Activated CD8-positive, alpha-beta T cell treated with anti-CD3 and anti-CD28 coated beads for 36 hours (primary cell): ENCODE results near the gene EIF4E1B. TPM values are rescaled to one million over a fixed set of nuclear protein-coding genes. Genes with fewer than 3 reads are reported as not detected.

ENCODE experiments used
- ATAC-seq: fragments of 200-7000 bp; cut with Tn5 transposase; one replicate; pipeline ENCODE4 v1.10.0; 2021; ENCODE audit warnings: mild to moderate bottlenecking, moderate library complexity
- CTCF ChIA-PET: fragments of 350-600 bp; sonication (Branson Sonifier 250); formaldehyde crosslinking; loops from one replicate; lab custom pipeline; 2021; ENCODE audit warnings: antibody characterized with exemption; lab: Charles Lee
- POLR2A ChIA-PET: fragments of 350-600 bp; sonication (Branson Sonifier 250); formaldehyde crosslinking; loops from one replicate; lab custom pipeline; 2021; ENCODE audit warnings: antibody characterized with exemption; lab: Charles Lee
- DNase-seq: peaks from one replicate; pipeline ENCODE4 v3.0.0-alpha.2; 2020
- H3K27ac Mint-ChIP-seq: one replicate; pipeline ENCODE4 v1.8.0; 2021; ENCODE audit warnings: mild to moderate bottlenecking, mixed read lengths
- H3K27me3 Mint-ChIP-seq: one replicate; pipeline ENCODE4 v1.8.0; 2021; ENCODE audit warnings: mixed read lengths
- H3K36me3 Mint-ChIP-seq: one replicate; pipeline ENCODE4 v1.8.0; 2021; ENCODE audit warnings: low read depth, mixed read lengths
- H3K4me1 Mint-ChIP-seq: one replicate; pipeline ENCODE4 v1.8.0; 2021; ENCODE audit warnings: low read depth, mixed read lengths
- H3K4me3 Mint-ChIP-seq: one replicate; pipeline ENCODE4 v1.8.0; 2021; ENCODE audit warnings: mild to moderate bottlenecking, moderate library complexity, mixed read lengths
- H3K9me3 Mint-ChIP-seq: one replicate; pipeline ENCODE4 v1.8.0; 2021; ENCODE audit warnings: mixed read lengths
- CTCF ChIP-seq: fragments of 200-600 bp; IDR thresholded peaks from one replicate; pipeline ENCODE4 v1.8.0; 2022; ENCODE audit warnings: antibody characterized with exemption, mild to moderate bottlenecking
- intact Hi-C: fragments of 100-400 bp; cut with micrococcal nuclease; formaldehyde crosslinking; loops from one replicate; pipeline ENCODE4 v1.10.0; 2022
- total RNA-seq, 2 experiments: library from RNA; stranded (reverse); gene quantifications; one replicate each; pipeline ENCODE4 v1.2.3, GENCODE V29; 2021

Gene EIF4E1B
- total RNA-seq, 2 experiments from 2014 or later = not detected

- no peak for TF ChIP-seq CTCF
- no peaks in the 10 kb centered on the region for H3K4me1 Mint-ChIP-seq
- peaks cover 42% of the 10 kb centered on the region for H3K27me3 Mint-ChIP-seq
- no peaks in the 10 kb centered on the region for H3K36me3 Mint-ChIP-seq
- no peak overlapping the region for H3K4me3 Mint-ChIP-seq
- intact Hi-C loops = no loop called here
- CTCF ChIA-PET = interaction anchor here (2.0 kb wide), 1 partner anchor 22 kb away, joined by 7 read pairs; no protein-coding TSS in a partner anchor
- POLR2A ChIA-PET = interaction anchor here (0.7 to 1.4 kb wide), 2 partner anchors 26 to 220 kb away, joined by 3 to 4 read pairs; partner anchors contain the start of gene HK3
- H3K27ac Mint-ChIP-seq = no peak overlapping the region
- ATAC-seq = no peak
- DNase-seq = no peak
- no peaks in the 10 kb centered on the region for H3K9me3 Mint-ChIP-seq
Measured at GRCh38 chr5:176679365-176680225, 49.1 kb downstream of the EIF4E1B start.

- ChIA-PET POLR2A (interaction anchor here (0.7 to 1.4 kb wide), 2 partner anchors 27 to 219 kb away, joined by 3 to 4 read pairs; partner anchors contain the start of gene HK3), CTCF (interaction anchor here (2.0 to 2.1 kb wide), 2 partner anchors 20 to 22 kb away, joined by 7 to 8 read pairs; no protein-coding TSS in a partner anchor)
- DNase-seq (no peak), ATAC-seq (no peak)
- Mint-ChIP-seq H3K36me3 (no peaks in the 10 kb centered on the region), H3K4me3 (no peak overlapping the region), H3K27ac (no peak overlapping the region), H3K9me3 (peaks cover 2% of the 10 kb centered on the region), H3K27me3 (peaks cover 44% of the 10 kb centered on the region), H3K4me1 (no peaks in the 10 kb centered on the region)
- intact Hi-C loops = no loop called here
- no peak for TF ChIP-seq CTCF
Measured at GRCh38 chr5:176680226-176680563, 49.7 kb downstream of the EIF4E1B start.

GRCh38 chr5:176682016-176682531, 51.6 kb downstream of the EIF4E1B start:
- intact Hi-C loops = no loop called here
- ChIA-PET POLR2A (interaction anchor here (1.3 kb wide), 1 partner anchor 10 kb away, joined by 3 read pairs; no protein-coding TSS in a partner anchor), CTCF (interaction anchor here (2.1 kb wide), 1 partner anchor 21 kb away, joined by 8 read pairs; no protein-coding TSS in a partner anchor)
- Mint-ChIP-seq H3K27me3 (peaks cover 44% of the 10 kb centered on the region), H3K9me3 (peaks cover 7% of the 10 kb centered on the region), H3K4me1 (no peaks in the 10 kb centered on the region), H3K4me3 (no peak overlapping the region), H3K27ac (no peak overlapping the region), H3K36me3 (no peaks in the 10 kb centered on the region)
- DNase-seq (no peak), ATAC-seq (no peak)
- TF ChIP-seq CTCF = no peak

- Mint-ChIP-seq H3K4me1 (no peaks in the 10 kb centered on the region), H3K27me3 (peaks cover 25% of the 10 kb centered on the region), H3K9me3 (peaks cover 7% of the 10 kb centered on the region), H3K27ac (no peak overlapping the region), H3K36me3 (no peaks in the 10 kb centered on the region), H3K4me3 (no peak overlapping the region)
- CTCF ChIA-PET = no interaction called here
- no peak for TF ChIP-seq CTCF
- ATAC-seq = no peak
- intact Hi-C loops = no loop called here
- POLR2A ChIA-PET = no interaction called here
- no peak for DNase-seq
Measured at GRCh38 chr5:176685010-176685409, 54.5 kb downstream of the EIF4E1B start.

GRCh38 chr5:176687247-176687646, 56.8 kb downstream of the EIF4E1B start:
- DNase-seq (no peak), ATAC-seq (no peak)
- intact Hi-C loops = no loop called here
- ChIA-PET CTCF (interaction anchor here (1.2 kb wide), 1 partner anchor 26 kb away, joined by 4 read pairs; no protein-coding TSS in a partner anchor), POLR2A (no interaction called here)
- Mint-ChIP-seq H3K36me3 (no peaks in the 10 kb centered on the region), H3K27ac (no peak overlapping the region), H3K9me3 (peaks cover 7% of the 10 kb centered on the region), H3K27me3 (peaks cover 23% of the 10 kb centered on the region), H3K4me3 (no peak overlapping the region), H3K4me1 (no peaks in the 10 kb centered on the region)
- TF ChIP-seq CTCF = no peak
